ENCODE data around the gene GNA12. TPM values are rescaled to one million over a fixed set of nuclear protein-coding genes. Genes with fewer than 3 reads are reported as not detected.

Gene GNA12
- total and polyA plus RNA-seq, 9 of the 15 experiments (the other 6 are each of a cell fraction or from before 2014, with no cell fraction given): 0.65 to 32.7 (median 9.6) TPM

DNA sequence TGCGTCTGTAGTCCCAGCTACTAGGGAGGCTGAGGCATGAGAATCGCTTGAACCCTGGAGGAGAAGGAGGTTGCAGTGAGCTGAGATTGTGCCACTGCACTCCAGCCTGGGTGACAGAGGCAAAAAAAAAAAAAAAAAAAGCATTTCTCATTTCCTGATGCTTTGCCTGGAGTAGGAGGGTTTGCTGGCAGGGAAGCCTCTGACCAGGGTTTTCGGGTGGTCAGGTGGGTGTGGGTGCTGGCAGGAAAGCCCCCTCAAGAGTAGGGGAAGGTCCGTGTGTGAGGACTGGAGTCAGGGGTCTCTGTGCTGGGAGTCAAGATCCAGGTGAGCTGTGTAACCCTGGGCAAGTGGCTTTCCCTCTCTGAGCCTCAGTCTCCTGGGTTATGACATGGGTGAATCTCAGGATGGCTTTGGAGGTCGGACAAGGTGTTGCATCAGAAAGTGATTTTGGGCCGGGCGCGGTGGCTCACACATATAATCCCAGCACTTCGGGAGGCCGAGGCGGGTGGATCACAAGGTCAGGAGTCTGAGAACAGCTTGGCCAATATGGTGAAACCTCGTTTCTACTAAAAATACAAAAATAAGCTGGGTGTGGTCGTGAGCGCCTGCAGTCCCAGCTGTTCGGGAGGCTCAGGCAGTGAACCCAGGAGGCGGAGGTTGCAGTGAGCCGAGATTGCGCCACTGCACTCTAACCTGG, 152.9 kb downstream of the GNA12 start:
- Histone ChIP-seq H2AFZ (ENCODE audit: low read depth, low read length) (no peak overlapping the region), H3K4me1 (replicated peaks in 1 of 2; ENCODE audit: control insufficient read depth in 2 of 2, insufficient read depth in 2 of 2, low read length in 2 of 2) (peaks cover 0 to 21% of the 10 kb centered on the region in 2 experiments; a peak in 2 of 5 replicates), H3K4me3 (no peak overlapping the region), H3K9me1 (ENCODE audit: control insufficient read depth, insufficient read depth, low read length) (no peaks in the 10 kb centered on the region), H4K20me1 (replicated peaks; ENCODE audit: control insufficient read depth, insufficient read depth, low read length) (peaks cover 5% of the 10 kb centered on the region; the same call in 1 of the 2 replicates), H3K27ac (ENCODE audit: extremely low read depth, low read depth, low read length) (no peak overlapping the region), H3K4me2 (ENCODE audit: insufficient read depth, low read length) (no peak overlapping the region), H3K9ac (ENCODE audit: insufficient read depth in 1 of 2, low read depth in 2 of 2, low read length in 2 of 2) (no peak overlapping the region), H3K27me3 (ENCODE audit: control insufficient read depth in 2 of 2, insufficient read depth in 2 of 2, low read length in 2 of 2) (peaks cover 27 to 45% of the 10 kb centered on the region in 2 experiments; a peak in 4 of 5 replicates), H3K9me3 (replicated peaks; ENCODE audit: control insufficient read depth, insufficient read depth, low read depth, low read length) (no peaks in the 10 kb centered on the region), H3K79me2 (ENCODE audit: control insufficient read depth, insufficient read depth, low read length) (no peaks in the 10 kb centered on the region), H3K36me3 (ENCODE audit: control insufficient read depth, insufficient read depth, low read length) (no peaks in the 10 kb centered on the region)
- no peak for FAIRE-seq
- no TSS peak for BruUV-seq (replicated peaks)
- no peak; the same call in none of the 3 replicates for ATAC-seq
- no peak for DNase-seq (ENCODE audit: extremely low read depth in 1 of 4, low spot score in 3 of 4)
- WGBS (ENCODE audit: insufficient coverage, low coverage, missing lambda C conversion rate): 24% methylated on average over 14 of the region's 18 CpGs
- POLR2A ChIA-PET: interaction anchor here (0.5 to 1.5 kb wide), 2 partner anchors 10 to 75 kb away, joined by 4 to 5 read pairs; no protein-coding TSS in a partner anchor
- intact Hi-C loops (cut with micrococcal nuclease) (no loop called here), in situ Hi-C loops (cut with MboI) (no loop called here)
- CTCF ChIA-PET (ENCODE audit: low intra/inter-chr PET ratio): no interaction called here
- peak; percentile 69 for TF ChIP-seq RBM25 (IDR thresholded peaks at IDR 0.05; ENCODE audit: low read depth, low read length, severe bottlenecking)
- TF ChIP-seq ZNF174 (CRISPR knock-in tag; IDR thresholded peaks at IDR 0.05): no peak
- TF ChIP-seq CAMTA2 (CRISPR knock-in tag; conservative IDR thresholded peaks at IDR 0.05): no peak
- TF ChIP-seq, protein P1, sequence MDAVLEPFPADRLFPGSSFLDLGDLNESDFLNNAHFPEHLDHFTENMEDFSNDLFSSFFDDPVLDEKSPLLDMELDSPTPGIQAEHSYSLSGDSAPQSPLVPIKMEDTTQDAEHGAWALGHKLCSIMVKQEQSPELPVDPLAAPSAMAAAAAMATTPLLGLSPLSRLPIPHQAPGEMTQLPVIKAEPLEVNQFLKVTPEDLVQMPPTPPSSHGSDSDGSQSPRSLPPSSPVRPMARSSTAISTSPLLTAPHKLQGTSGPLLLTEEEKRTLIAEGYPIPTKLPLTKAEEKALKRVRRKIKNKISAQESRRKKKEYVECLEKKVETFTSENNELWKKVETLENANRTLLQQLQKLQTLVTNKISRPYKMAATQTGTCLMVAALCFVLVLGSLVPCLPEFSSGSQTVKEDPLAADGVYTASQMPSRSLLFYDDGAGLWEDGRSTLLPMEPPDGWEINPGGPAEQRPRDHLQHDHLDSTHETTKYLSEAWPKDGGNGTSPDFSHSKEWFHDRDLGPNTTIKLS (IDR thresholded peaks at IDR 0.05; ENCODE audit: borderline replicate concordance, low read depth): no peak
- no peak for TF ChIP-seq CREBBP (IDR thresholded peaks at IDR 0.05; ENCODE audit: low read depth, low read length)
- TF ChIP-seq ZNF232 (CRISPR knock-in tag; IDR thresholded peaks at IDR 0.05): no peak
- no peak for TF ChIP-seq HMG20B (CRISPR knock-in tag; IDR thresholded peaks at IDR 0.05)
- TF ChIP-seq ZFP36 (IDR thresholded peaks at IDR 0.05; ENCODE audit: low read depth, low read length, partially characterized antibody): peak; percentile 61
- no peak for TF ChIP-seq ZNF583 (CRISPR knock-in tag; IDR thresholded peaks at IDR 0.05)
- no peak for TF ChIP-seq KLF16 (IDR thresholded peaks at IDR 0.05)
- TF ChIP-seq CEBPB (tag; IDR thresholded peaks at IDR 0.05): 0 out of 2 replicates have a peak, but pooled peaks have one; percentile 29
- no peak for TF ChIP-seq SP2 (IDR thresholded peaks at IDR 0.05; ENCODE audit: extremely low read depth, low read depth, low read length, poor library complexity, severe bottlenecking)
- no peak for TF ChIP-seq ZNF507 (tag; conservative IDR thresholded peaks at IDR 0.05)
- TF ChIP-seq RFX5 (IDR thresholded peaks at IDR 0.05; ENCODE audit: low read depth, low read length): no peak
- TF ChIP-seq STAT5B (CRISPR knock-in tag; IDR thresholded peaks at IDR 0.05): no peak
- TF ChIP-seq, protein P2, sequence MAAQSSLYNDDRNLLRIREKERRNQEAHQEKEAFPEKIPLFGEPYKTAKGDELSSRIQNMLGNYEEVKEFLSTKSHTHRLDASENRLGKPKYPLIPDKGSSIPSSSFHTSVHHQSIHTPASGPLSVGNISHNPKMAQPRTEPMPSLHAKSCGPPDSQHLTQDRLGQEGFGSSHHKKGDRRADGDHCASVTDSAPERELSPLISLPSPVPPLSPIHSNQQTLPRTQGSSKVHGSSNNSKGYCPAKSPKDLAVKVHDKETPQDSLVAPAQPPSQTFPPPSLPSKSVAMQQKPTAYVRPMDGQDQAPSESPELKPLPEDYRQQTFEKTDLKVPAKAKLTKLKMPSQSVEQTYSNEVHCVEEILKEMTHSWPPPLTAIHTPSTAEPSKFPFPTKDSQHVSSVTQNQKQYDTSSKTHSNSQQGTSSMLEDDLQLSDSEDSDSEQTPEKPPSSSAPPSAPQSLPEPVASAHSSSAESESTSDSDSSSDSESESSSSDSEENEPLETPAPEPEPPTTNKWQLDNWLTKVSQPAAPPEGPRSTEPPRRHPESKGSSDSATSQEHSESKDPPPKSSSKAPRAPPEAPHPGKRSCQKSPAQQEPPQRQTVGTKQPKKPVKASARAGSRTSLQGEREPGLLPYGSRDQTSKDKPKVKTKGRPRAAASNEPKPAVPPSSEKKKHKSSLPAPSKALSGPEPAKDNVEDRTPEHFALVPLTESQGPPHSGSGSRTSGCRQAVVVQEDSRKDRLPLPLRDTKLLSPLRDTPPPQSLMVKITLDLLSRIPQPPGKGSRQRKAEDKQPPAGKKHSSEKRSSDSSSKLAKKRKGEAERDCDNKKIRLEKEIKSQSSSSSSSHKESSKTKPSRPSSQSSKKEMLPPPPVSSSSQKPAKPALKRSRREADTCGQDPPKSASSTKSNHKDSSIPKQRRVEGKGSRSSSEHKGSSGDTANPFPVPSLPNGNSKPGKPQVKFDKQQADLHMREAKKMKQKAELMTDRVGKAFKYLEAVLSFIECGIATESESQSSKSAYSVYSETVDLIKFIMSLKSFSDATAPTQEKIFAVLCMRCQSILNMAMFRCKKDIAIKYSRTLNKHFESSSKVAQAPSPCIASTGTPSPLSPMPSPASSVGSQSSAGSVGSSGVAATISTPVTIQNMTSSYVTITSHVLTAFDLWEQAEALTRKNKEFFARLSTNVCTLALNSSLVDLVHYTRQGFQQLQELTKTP (IDR thresholded peaks at IDR 0.05; ENCODE audit: low read depth in 1 of 2, partially characterized antibody in 2 of 2): no peak
- TF ChIP-seq ZNF431 (CRISPR knock-in tag; IDR thresholded peaks at IDR 0.05): no peak

Measured in K562 (cell line).